Measurements from ENCODE around the gene SDCCAG8. TPM values are rescaled to one million over a fixed set of nuclear protein-coding genes. Genes with fewer than 3 reads are reported as not detected.

Gene SDCCAG8
- total RNA-seq, 1 experiment from 2014 or later = 10.0 TPM

GRCh38 chr1:243528459-243529121 is 272.7 kb downstream of the SDCCAG8 start:
- TF ChIP-seq, protein P1, sequence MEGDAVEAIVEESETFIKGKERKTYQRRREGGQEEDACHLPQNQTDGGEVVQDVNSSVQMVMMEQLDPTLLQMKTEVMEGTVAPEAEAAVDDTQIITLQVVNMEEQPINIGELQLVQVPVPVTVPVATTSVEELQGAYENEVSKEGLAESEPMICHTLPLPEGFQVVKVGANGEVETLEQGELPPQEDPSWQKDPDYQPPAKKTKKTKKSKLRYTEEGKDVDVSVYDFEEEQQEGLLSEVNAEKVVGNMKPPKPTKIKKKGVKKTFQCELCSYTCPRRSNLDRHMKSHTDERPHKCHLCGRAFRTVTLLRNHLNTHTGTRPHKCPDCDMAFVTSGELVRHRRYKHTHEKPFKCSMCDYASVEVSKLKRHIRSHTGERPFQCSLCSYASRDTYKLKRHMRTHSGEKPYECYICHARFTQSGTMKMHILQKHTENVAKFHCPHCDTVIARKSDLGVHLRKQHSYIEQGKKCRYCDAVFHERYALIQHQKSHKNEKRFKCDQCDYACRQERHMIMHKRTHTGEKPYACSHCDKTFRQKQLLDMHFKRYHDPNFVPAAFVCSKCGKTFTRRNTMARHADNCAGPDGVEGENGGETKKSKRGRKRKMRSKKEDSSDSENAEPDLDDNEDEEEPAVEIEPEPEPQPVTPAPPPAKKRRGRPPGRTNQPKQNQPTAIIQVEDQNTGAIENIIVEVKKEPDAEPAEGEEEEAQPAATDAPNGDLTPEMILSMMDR (conservative IDR thresholded peaks at IDR 0.05) = no peak
- WGBS (ENCODE audit: extremely low coverage, insufficient read length, low lambda C conversion rate) = no CpG with 5 or more reads among the region's 2 CpGs
- H2BK5ac ChIP-seq (ENCODE audit: insufficient read length, low read length) = no peak overlapping the region
- no peaks in the 10 kb centered on the region for H3K9me3 ChIP-seq (ENCODE audit: control insufficient read depth, low read depth, low read length)
- H3K79me2 ChIP-seq (ENCODE audit: insufficient read depth, low read length) = no peaks in the 10 kb centered on the region
- no peak overlapping the region for H2BK20ac ChIP-seq (ENCODE audit: low read depth, low read length, poor library complexity, severe bottlenecking)
- H2BK12ac ChIP-seq (ENCODE audit: insufficient read length, low read depth, low read length) = no peak overlapping the region
- no peak overlapping the region for H3K4ac ChIP-seq (ENCODE audit: low read depth, low read length)
- H3K18ac ChIP-seq (ENCODE audit: insufficient read length, low read depth, low read length) = no peak overlapping the region
- H3K14ac ChIP-seq (ENCODE audit: insufficient read depth, low read length) = no peak overlapping the region
- H3K4me1 ChIP-seq (ENCODE audit: insufficient read depth, low read length) = no peaks in the 10 kb centered on the region; the same call in 1 of the 2 replicates
- no peak overlapping the region for H2AFZ ChIP-seq (ENCODE audit: low read length)
- H3K27me3 Mint-ChIP-seq (ENCODE audit: low read depth) = no peaks in the 10 kb centered on the region
- H3K36me3 Mint-ChIP-seq (ENCODE audit: insufficient read depth in 1 of 3, low read depth in 3 of 3) = peaks cover 1 to 4% (median 4%) of the 10 kb centered on the region in 3 experiments; a peak in 4 of 7 replicates
- H4K5ac ChIP-seq (ENCODE audit: insufficient read length, low read depth, low read length) = no peak overlapping the region
- no peak overlapping the region for H2BK120ac ChIP-seq (ENCODE audit: low read depth, low read length, poor library complexity, severe bottlenecking)
- H3T11ph ChIP-seq (ENCODE audit: low read length) = no peak overlapping the region
- H3K27ac ChIP-seq (ENCODE audit: insufficient read length, low read depth, low read length) = no peak overlapping the region
- no peak overlapping the region for H3K27ac Mint-ChIP-seq
- H3K23ac ChIP-seq (ENCODE audit: insufficient read length, low read depth, low read length) = no peak overlapping the region
- no peaks in the 10 kb centered on the region for H3K79me1 ChIP-seq (ENCODE audit: insufficient read depth, low read depth, low read length, poor library complexity, severe bottlenecking)
- no peak overlapping the region for H4K91ac ChIP-seq (ENCODE audit: insufficient read length, low read depth, low read length)
- H3K4me2 ChIP-seq (ENCODE audit: insufficient read depth, insufficient read length, low read length) = no peak overlapping the region
- no peak overlapping the region for H2BK15ac ChIP-seq (ENCODE audit: low read depth, low read length)
- H3K9me3 Mint-ChIP-seq = peaks cover 3 to 4% of the 10 kb centered on the region in 2 experiments; a peak in 3 of 5 replicates
- H4K8ac ChIP-seq (replicated peaks; ENCODE audit: insufficient read length, low read depth, low read length) = no peak overlapping the region
- no peak overlapping the region for H3K4me3 Mint-ChIP-seq
- H4K20me1 ChIP-seq (ENCODE audit: control insufficient read depth, insufficient read depth, insufficient read length) = no peaks in the 10 kb centered on the region
- H3K9ac ChIP-seq (ENCODE audit: extremely low read depth, insufficient read length, low read length) = no peak overlapping the region
- no peaks in the 10 kb centered on the region for H3K23me2 ChIP-seq (ENCODE audit: insufficient read length, low read depth, low read length, poor library complexity, severe bottlenecking)
- H3K4me1 Mint-ChIP-seq = peaks cover 5 to 6% of the 10 kb centered on the region in 2 experiments; a peak in 3 of 4 replicates
- no peak overlapping the region for H3K56ac ChIP-seq (ENCODE audit: insufficient read length, low read depth, low read length)
- DNase-seq = no peak
- H3K27me3 ChIP-seq (ENCODE audit: insufficient read depth, low read length) = no peaks in the 10 kb centered on the region
- no peak overlapping the region for H2AK5ac ChIP-seq (ENCODE audit: insufficient read length, low read length)
